ENCODE results near the gene SLC13A1.

GRCh38 chr7:123208793-123209192, 9.0 kb upstream of the SLC13A1 start:
- TF ChIP-seq CTCF (IDR thresholded peaks at IDR 0.05): peak in 6 of 7 experiments; percentile 19 to 64 (median 49)
- no peak for TF ChIP-seq POLR2A (IDR thresholded peaks at IDR 0.05)

All from body of pancreas (tissue), 4 donors.